Ishikawa (cell line): ENCODE data around the gene TMEM38A.

Experiments
- CEBPB ChIP-seq: IDR thresholded peaks from 2 replicates; pipeline ENCODE4 v1.6.1; 2012
- CREB1 ChIP-seq: IDR thresholded peaks from 2 replicates; pipeline ENCODE4 v1.6.1; 2012; ENCODE audit warnings: low read depth
- EGR1 ChIP-seq: IDR thresholded peaks from 2 replicates; pipeline ENCODE4 v1.6.1; 2012
- EP300 ChIP-seq: IDR thresholded peaks from 2 replicates; pipeline ENCODE4 v1.6.1; 2012; ENCODE audit warnings: borderline replicate concordance
- FOXM1 ChIP-seq: IDR thresholded peaks from 2 replicates; pipeline ENCODE4 v1.6.1; 2012; ENCODE audit warnings: low read depth, borderline replicate concordance
- MAX ChIP-seq: IDR thresholded peaks from 2 replicates; pipeline ENCODE4 v1.6.1; 2012
- NFIC ChIP-seq: IDR thresholded peaks from 2 replicates; pipeline ENCODE4 v1.6.1; 2012
- RAD21 ChIP-seq: IDR thresholded peaks from 2 replicates; pipeline ENCODE4 v1.6.1; 2012; ENCODE audit warnings: low read depth
- REST ChIP-seq: IDR thresholded peaks from 2 replicates; pipeline ENCODE4 v1.6.1; 2012; ENCODE audit warnings: low read depth, mild to moderate bottlenecking
- TAF1 ChIP-seq: IDR thresholded peaks from 2 replicates; pipeline ENCODE4 v1.6.1; 2012; ENCODE audit warnings: low read depth, mild to moderate bottlenecking
- TCF12 ChIP-seq: IDR thresholded peaks from 2 replicates; pipeline ENCODE4 v1.6.1; 2012; ENCODE audit warnings: low read depth
- TEAD4 ChIP-seq: IDR thresholded peaks from 2 replicates; pipeline ENCODE4 v1.6.1; 2012
- USF1 ChIP-seq: IDR thresholded peaks from 2 replicates; pipeline ENCODE4 v1.6.1; 2012
- YY1 ChIP-seq: IDR thresholded peaks from 2 replicates; pipeline ENCODE4 v1.6.1; 2012; ENCODE audit warnings: low read depth
- ZBTB7A ChIP-seq: IDR thresholded peaks from 2 replicates; pipeline ENCODE4 v1.6.1; 2012; ENCODE audit warnings: low read depth

The TMEM38A gene

GRCh38 chr19:16721051-16721450 lies 60.1 kb downstream of the TMEM38A start:
- TF ChIP-seq USF1 (no peak), TCF12 (no peak), CREB1 (no peak), NFIC (no peak), MAX (no peak), YY1 (no peak), REST (no peak), ZBTB7A (no peak), EP300 (no peak), CEBPB (no peak), EGR1 (no peak), TAF1 (no peak), TEAD4 (no peak), FOXM1 (no peak), RAD21 (no peak)

- TF ChIP-seq ZBTB7A (no peak), YY1 (no peak), TCF12 (no peak)
These were observed 61.7 kb downstream of the TMEM38A start for GRCh38 chr19:16722591-16722990.

GRCh38 chr19:16726916-16727315 lies 66.0 kb downstream of the TMEM38A start:
- TF ChIP-seq CREB1: no peak
- no peak for TF ChIP-seq TEAD4
- TF ChIP-seq TAF1: no peak
- TF ChIP-seq YY1: no peak
- TF ChIP-seq FOXM1: no peak
- no peak for TF ChIP-seq TCF12
- TF ChIP-seq NFIC: no peak
- no peak for TF ChIP-seq CEBPB

GRCh38 chr19:16736709-16737108 lies 75.8 kb downstream of the TMEM38A start:
- TF ChIP-seq TCF12 (no peak), EGR1 (no peak), CREB1 (no peak), EP300 (no peak), MAX (no peak), ZBTB7A (no peak), TEAD4 (no peak), USF1 (no peak), FOXM1 (no peak), TAF1 (no peak), RAD21 (no peak), CEBPB (no peak)

- no peak for TF ChIP-seq ZBTB7A
- TF ChIP-seq FOXM1: no peak
- TF ChIP-seq USF1: no peak
- TF ChIP-seq CREB1: no peak
- no peak for TF ChIP-seq MAX
- TF ChIP-seq REST: no peak
- no peak for TF ChIP-seq RAD21
- no peak for TF ChIP-seq EP300
- TF ChIP-seq TAF1: no peak
- TF ChIP-seq CEBPB: no peak
- no peak for TF ChIP-seq TEAD4
- TF ChIP-seq EGR1: no peak
- TF ChIP-seq YY1: no peak
These were observed 77.0 kb downstream of the TMEM38A start for GRCh38 chr19:16737911-16738310.
